DND-41 (cell line): ENCODE measurements around the gene RBMX.

Experiments used
- ATAC-seq: fragments of 200-7000 bp; cut with Tn5 transposase; 3 replicates; pipeline ENCODE4 v1.9.1; 2021; ENCODE audit warnings: low read depth; ENCODE audit not compliant: insufficient read depth
- DNase-seq: peaks from one replicate; pipeline ENCODE4 v3.0.0-alpha.2; 2020
- H2AFZ ChIP-seq: 2 replicates; pipeline ENCODE4 v1.6.0; 2012; ENCODE audit warnings: low read depth, low read length
- H3K27ac ChIP-seq: 2 replicates; pipeline ENCODE4 v1.5.1; 2012; ENCODE audit warnings: low read length, inconsistent platforms
- H3K27me3 ChIP-seq: fragments of 200-600 bp; sonication (generic); 2 replicates; pipeline ENCODE4 v1.6.0; 2012; ENCODE audit warnings: low read length, mild to moderate bottlenecking, inconsistent platforms; ENCODE audit not compliant: insufficient read depth, poor library complexity
- H3K36me3 ChIP-seq: 2 replicates; pipeline ENCODE4 v1.5.1; 2012; ENCODE audit warnings: low read length, inconsistent platforms; ENCODE audit not compliant: insufficient read depth
- H3K4me1 ChIP-seq: 2 replicates; pipeline ENCODE4 v1.5.1; 2012; ENCODE audit warnings: mild to moderate bottlenecking, low read length; ENCODE audit not compliant: insufficient read depth
- H3K4me2 ChIP-seq: 2 replicates; pipeline ENCODE4 v1.6.0; 2012; ENCODE audit warnings: mild to moderate bottlenecking, moderate library complexity, low read length, inconsistent platforms; ENCODE audit not compliant: insufficient read depth
- H3K4me3 ChIP-seq, 2 experiments: fragments of 200-600 bp in 1 of 2; shearing (Covaris generic) in 1 of 2; 2 replicates each; pipeline ENCODE4 v1.5.1; 2012 to 2016; ENCODE audit warnings: inconsistent platforms in 2 of 2, low read length in 2 of 2, mild to moderate bottlenecking in 2 of 2, low read depth in 1 of 2, moderate library complexity in 1 of 2
- H3K79me2 ChIP-seq: 2 replicates; pipeline ENCODE4 v1.6.0; 2012; ENCODE audit warnings: low read length, inconsistent platforms; ENCODE audit not compliant: insufficient read depth
- H3K9ac ChIP-seq: 2 replicates; pipeline ENCODE4 v1.6.0; 2012; ENCODE audit warnings: low read depth, mild to moderate bottlenecking, inconsistent platforms, low read length, moderate library complexity
- H3K9me3 ChIP-seq: 2 replicates; pipeline ENCODE4 v1.5.1; 2012; ENCODE audit warnings: low read length, moderate library complexity, mild to moderate bottlenecking, inconsistent platforms; ENCODE audit not compliant: insufficient read depth, severe bottlenecking
- H4K20me1 ChIP-seq: 2 replicates; pipeline ENCODE4 v1.6.0; 2012; ENCODE audit warnings: low read length; ENCODE audit not compliant: insufficient read depth
- EZH2 ChIP-seq: IDR thresholded peaks from 3 replicates; pipeline ENCODE4 v1.6.1; 2012; ENCODE audit warnings: borderline replicate concordance, low read depth, mild to moderate bottlenecking, moderate library complexity, low read length, inconsistent platforms; ENCODE audit not compliant: severe bottlenecking
- TF ChIP-seq, protein P1 (sequence below): IDR thresholded peaks from 2 replicates; pipeline ENCODE4 v1.5.1; 2012; ENCODE audit warnings: borderline replicate concordance, low read length, moderate library complexity, mild to moderate bottlenecking; ENCODE audit not compliant: poor library complexity, severe bottlenecking; ENCODE audit errors: extremely low read depth

RBMX gene

DNA sequence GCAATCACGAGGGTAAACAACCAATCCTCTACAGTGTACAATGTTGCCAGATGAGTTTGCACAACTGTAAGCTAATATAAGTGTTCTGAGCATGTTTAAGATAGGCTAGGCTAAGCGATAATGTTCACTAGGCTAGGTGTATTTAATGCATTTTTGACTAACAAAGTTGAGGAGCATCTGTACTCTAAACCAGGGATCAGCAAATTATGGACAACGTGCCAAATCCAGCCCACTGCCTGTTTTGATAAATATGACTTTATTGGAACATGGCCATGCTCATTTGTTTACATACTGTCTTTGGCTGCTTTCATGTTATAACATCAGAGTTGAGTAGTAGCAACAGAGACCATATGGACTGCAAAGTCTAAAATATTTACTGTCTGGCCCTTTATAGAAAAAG lies 53.5 kb downstream of the RBMX start:
- no peak overlapping the region for H3K9ac ChIP-seq
- no peak overlapping the region for H3K4me2 ChIP-seq
- H3K27me3 ChIP-seq = no peaks in the 10 kb centered on the region
- H3K4me3 ChIP-seq = no peak overlapping the region
- DNase-seq (no peak), ATAC-seq (no peak)
- TF ChIP-seq EZH2 = no peak
- TF ChIP-seq, protein P1, sequence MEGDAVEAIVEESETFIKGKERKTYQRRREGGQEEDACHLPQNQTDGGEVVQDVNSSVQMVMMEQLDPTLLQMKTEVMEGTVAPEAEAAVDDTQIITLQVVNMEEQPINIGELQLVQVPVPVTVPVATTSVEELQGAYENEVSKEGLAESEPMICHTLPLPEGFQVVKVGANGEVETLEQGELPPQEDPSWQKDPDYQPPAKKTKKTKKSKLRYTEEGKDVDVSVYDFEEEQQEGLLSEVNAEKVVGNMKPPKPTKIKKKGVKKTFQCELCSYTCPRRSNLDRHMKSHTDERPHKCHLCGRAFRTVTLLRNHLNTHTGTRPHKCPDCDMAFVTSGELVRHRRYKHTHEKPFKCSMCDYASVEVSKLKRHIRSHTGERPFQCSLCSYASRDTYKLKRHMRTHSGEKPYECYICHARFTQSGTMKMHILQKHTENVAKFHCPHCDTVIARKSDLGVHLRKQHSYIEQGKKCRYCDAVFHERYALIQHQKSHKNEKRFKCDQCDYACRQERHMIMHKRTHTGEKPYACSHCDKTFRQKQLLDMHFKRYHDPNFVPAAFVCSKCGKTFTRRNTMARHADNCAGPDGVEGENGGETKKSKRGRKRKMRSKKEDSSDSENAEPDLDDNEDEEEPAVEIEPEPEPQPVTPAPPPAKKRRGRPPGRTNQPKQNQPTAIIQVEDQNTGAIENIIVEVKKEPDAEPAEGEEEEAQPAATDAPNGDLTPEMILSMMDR = no peak
- H3K4me1 ChIP-seq = no peaks in the 10 kb centered on the region
- no peak overlapping the region for H3K27ac ChIP-seq
- H3K9me3 ChIP-seq = no peaks in the 10 kb centered on the region
- H2AFZ ChIP-seq = no peak overlapping the region
- H3K79me2 ChIP-seq = no peaks in the 10 kb centered on the region
- no peaks in the 10 kb centered on the region for H4K20me1 ChIP-seq
- H3K36me3 ChIP-seq = no peaks in the 10 kb centered on the region

DNA sequence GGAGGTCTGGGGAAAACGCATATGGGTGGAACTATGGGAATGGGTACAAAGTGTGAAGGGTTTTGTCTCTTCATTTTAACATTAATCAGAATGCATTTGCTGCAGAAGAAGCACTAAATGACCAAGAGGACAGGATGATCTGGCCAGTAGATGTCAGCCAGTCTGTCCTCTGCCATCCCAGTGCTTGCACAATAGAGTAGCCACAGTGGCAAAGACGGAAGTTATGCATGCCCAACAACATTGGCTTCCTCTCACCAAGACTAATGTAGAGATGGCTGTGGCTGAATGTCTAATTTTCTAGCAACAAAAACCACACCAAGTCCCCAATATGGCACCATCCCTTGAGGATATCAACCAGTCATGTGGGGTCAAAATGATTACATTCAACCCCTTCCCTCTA lies 54.8 kb downstream of the RBMX start:
- Histone ChIP-seq H3K79me2 (no peaks in the 10 kb centered on the region), H3K4me1 (no peaks in the 10 kb centered on the region), H2AFZ (no peak overlapping the region), H3K27me3 (no peaks in the 10 kb centered on the region), H3K9ac (no peak overlapping the region), H3K27ac (no peak overlapping the region), H4K20me1 (no peaks in the 10 kb centered on the region), H3K4me3 (no peak overlapping the region), H3K4me2 (no peak overlapping the region), H3K9me3 (no peaks in the 10 kb centered on the region), H3K36me3 (no peaks in the 10 kb centered on the region)
- TF ChIP-seq EZH2 = no peak
- TF ChIP-seq, protein P1 = no peak
- DNase-seq (no peak), ATAC-seq (no peak)
